Keratinocyte (primary cell): Measurements from ENCODE around the gene HACD1. TPM values are rescaled to one million over a fixed set of nuclear protein-coding genes. Genes with fewer than 3 reads are reported as not detected.

Experiments used
- DNase-seq: peaks from one replicate; pipeline ENCODE4 v3.0.0-alpha.2; 2011; ENCODE audit warnings: low read depth, missing footprints, low spot score
- FAIRE-seq: peaks from 2 replicates; lab custom pipeline; 2011; peaks lifted over from hg19 to GRCh38; lab: Jason Lieb, UNC
- H2AFZ ChIP-seq: 2 replicates; pipeline ENCODE4 v1.6.0; 2012; ENCODE audit warnings: low read length, control low read depth, inconsistent platforms; ENCODE audit not compliant: control insufficient read depth
- H3K27ac ChIP-seq: 2 replicates; pipeline ENCODE4 v1.5.1; 2011; ENCODE audit warnings: low read length; ENCODE audit not compliant: control insufficient read depth, insufficient read depth
- H3K27me3 ChIP-seq: 3 replicates; pipeline ENCODE4 v1.6.0; 2011; ENCODE audit warnings: low read length; ENCODE audit not compliant: control insufficient read depth, insufficient read depth; ENCODE audit errors: extremely low read depth
- H3K36me3 ChIP-seq, 2 experiments: 2 replicates in 1 of 2; 3 replicates in 1 of 2; pipeline ENCODE4 v1.5.1; 2011; ENCODE audit warnings: low read length in 2 of 2, mild to moderate bottlenecking in 1 of 2; ENCODE audit not compliant: control insufficient read depth in 2 of 2, insufficient read depth in 2 of 2; ENCODE audit errors: extremely low read depth in 1 of 2
- H3K4me1 ChIP-seq: 3 replicates; pipeline ENCODE4 v1.5.1; 2011; ENCODE audit warnings: low read length; ENCODE audit not compliant: control insufficient read depth, insufficient read depth; ENCODE audit errors: extremely low read depth
- H3K4me2 ChIP-seq: 3 replicates; pipeline ENCODE4 v1.6.0; 2011; ENCODE audit warnings: low read depth, low read length; ENCODE audit not compliant: control insufficient read depth, insufficient read depth; ENCODE audit errors: extremely low read depth
- H3K4me3 ChIP-seq, 3 experiments: fragments of 200-600 bp in 1 of 3; sonication (generic) in 1 of 3; 2 replicates in 2 of 3; 3 replicates in 1 of 3; pipeline ENCODE4 v1.5.1; 2011 to 2016; ENCODE audit warnings: low read length in 3 of 3, mild to moderate bottlenecking in 3 of 3, control low read depth in 2 of 3, inconsistent platforms in 1 of 3, low read depth in 1 of 3, mixed read lengths in 1 of 3, mixed run types in 1 of 3, moderate library complexity in 1 of 3; ENCODE audit not compliant: control insufficient read depth in 2 of 3, insufficient read depth in 2 of 3; ENCODE audit errors: extremely low read depth in 1 of 3
- H3K79me2 ChIP-seq: 2 replicates; pipeline ENCODE4 v1.6.0; 2012; ENCODE audit warnings: low read length; ENCODE audit not compliant: control insufficient read depth, insufficient read depth
- H3K9ac ChIP-seq: 3 replicates; pipeline ENCODE4 v1.6.0; 2011; ENCODE audit warnings: low read length; ENCODE audit not compliant: control insufficient read depth, insufficient read depth; ENCODE audit errors: extremely low read depth
- H3K9me1 ChIP-seq: 3 replicates; pipeline ENCODE4 v1.6.0; 2011; ENCODE audit warnings: low read length; ENCODE audit not compliant: control insufficient read depth, insufficient read depth; ENCODE audit errors: extremely low read depth
- H3K9me3 ChIP-seq: 2 replicates; pipeline ENCODE4 v1.5.1; 2012; ENCODE audit warnings: low read depth, low read length; ENCODE audit not compliant: control insufficient read depth
- H4K20me1 ChIP-seq: 3 replicates; pipeline ENCODE4 v1.6.0; 2011; ENCODE audit warnings: low read length; ENCODE audit not compliant: control insufficient read depth, insufficient read depth; ENCODE audit errors: extremely low read depth
- CTCF ChIP-seq, 3 experiments: IDR thresholded peaks in 1 of 3; conservative IDR thresholded peaks in 1 of 3; optimal IDR thresholded peaks in 1 of 3; 2 replicates in 2 of 3; 3 replicates in 1 of 3; pipeline versions ENCODE3 to v1.5.1; 2011; ENCODE audit warnings: low read length in 3 of 3, mild to moderate bottlenecking in 3 of 3, moderate library complexity in 2 of 3, control low read depth in 1 of 3, inconsistent platforms in 1 of 3; ENCODE audit not compliant: insufficient read depth in 2 of 3; ENCODE audit errors: extremely low read depth in 1 of 3
- EZH2 ChIP-seq: IDR thresholded peaks from one replicate; pipeline ENCODE4 v1.6.1; 2012; ENCODE audit warnings: inconsistent platforms, mild to moderate bottlenecking, low read length, moderate library complexity
- dilution Hi-C: fragments of 300-500 bp; cut with MboI; formaldehyde crosslinking; loops from one replicate; pipeline ENCODE4 v1.7.0; 2020; ENCODE audit warnings: low sequenced_read_pairs; ENCODE audit not compliant: extremely low pct_ligation_motif_present
- polyA plus RNA-seq, 5 experiments: library from polyadenylated mRNA; depleted of rRNA in 3 of 5; stranded (reverse) in 3 of 5; stranded (forward) in 1 of 5; unstranded in 1 of 5; fragments of >200 nt; gene quantifications; 1 replicate in 1 of 5; 2 replicates in 3 of 5; 3 replicates in 1 of 5; pipeline versions ENCODE4 v1.2.1 to v1.2.3, GENCODE V29; 2011 to 2012; ENCODE audit warnings: missing spikeins in 2 of 5, low read depth in 1 of 5, low replicate concordance in 1 of 5

The HACD1 gene
- polyA plus RNA-seq, 1 donor (not counting 4 experiments of a cell fraction or from before 2014, with no cell fraction given): 46.3 TPM

GRCh38 chr10:17622061-17622460 lies 4.9 kb upstream of the HACD1 start:
- Histone ChIP-seq H3K9me1 (no peaks in the 10 kb centered on the region), H3K9ac (no peak overlapping the region), H3K27ac (no peak overlapping the region), H3K27me3 (no peaks in the 10 kb centered on the region), H3K4me2 (no peak overlapping the region), H2AFZ (no peak overlapping the region), H3K36me3 (no peaks in the 10 kb centered on the region), H3K4me1 (no peaks in the 10 kb centered on the region), H4K20me1 (no peaks in the 10 kb centered on the region), H3K79me2 (no peaks in the 10 kb centered on the region), H3K4me3 (no peak overlapping the region), H3K9me3 (no peaks in the 10 kb centered on the region)
- dilution Hi-C loops: no loop called here
- FAIRE-seq: no peak
- TF ChIP-seq EZH2: no peak
- TF ChIP-seq CTCF (optimal IDR thresholded peaks at IDR 0.05 in 1 of 3, IDR thresholded peaks at IDR 0.05 in 1 of 3, conservative IDR thresholded peaks at IDR 0.05 in 1 of 3; ENCODE audit: extremely low read depth in 1 of 3, insufficient read depth in 2 of 3, low read length in 3 of 3): no peak
- DNase-seq: no peak

GRCh38 chr10:17616403-17617030 lies 657 bp downstream of the HACD1 start:
- Histone ChIP-seq H3K79me2 (peaks cover 3% of the 10 kb centered on the region), H3K27me3 (no peaks in the 10 kb centered on the region), H3K36me3 (peaks cover 0 to 3% of the 10 kb centered on the region in 2 experiments), H2AFZ (peak overlapping the region; percentile 10), H3K4me2 (peak overlapping the region; percentile 84), H3K4me1 (peaks cover 14% of the 10 kb centered on the region), H3K9me3 (no peaks in the 10 kb centered on the region), H3K9me1 (no peaks in the 10 kb centered on the region), H3K4me3 (peak overlapping the region; percentile 55 to 63 (median 63)), H3K27ac (peak overlapping the region; percentile 20), H3K9ac (peak overlapping the region; percentile 77), H4K20me1 (no peaks in the 10 kb centered on the region)
- FAIRE-seq (peak; percentile 34), DNase-seq (no peak)
- no peak for TF ChIP-seq EZH2
- no peak for TF ChIP-seq CTCF (optimal IDR thresholded peaks at IDR 0.05 in 1 of 3, IDR thresholded peaks at IDR 0.05 in 1 of 3, conservative IDR thresholded peaks at IDR 0.05 in 1 of 3; ENCODE audit: extremely low read depth in 1 of 3, insufficient read depth in 2 of 3, low read length in 3 of 3)
- dilution Hi-C loops: no loop called here
